OCI-LY3 (cell line): ENCODE data around the gene PCSK6.

Source experiments
- EZH2phosphoT487 ChIP-seq: fragments of 200-600 bp; shearing (Covaris generic); IDR thresholded peaks from 2 replicates; pipeline ENCODE4 v1.6.1; 2018; ENCODE audit warnings: antibody characterized with exemption, mixed run types, low read depth
- TF ChIP-seq, protein P1 (sequence below): fragments of 200-600, 300-600 bp; sonication (generic); IDR thresholded peaks from 2 replicates; pipeline ENCODE4 v1.5.1; 2014; ENCODE audit warnings: antibody characterized with exemption, low read length, low read depth

DNA sequence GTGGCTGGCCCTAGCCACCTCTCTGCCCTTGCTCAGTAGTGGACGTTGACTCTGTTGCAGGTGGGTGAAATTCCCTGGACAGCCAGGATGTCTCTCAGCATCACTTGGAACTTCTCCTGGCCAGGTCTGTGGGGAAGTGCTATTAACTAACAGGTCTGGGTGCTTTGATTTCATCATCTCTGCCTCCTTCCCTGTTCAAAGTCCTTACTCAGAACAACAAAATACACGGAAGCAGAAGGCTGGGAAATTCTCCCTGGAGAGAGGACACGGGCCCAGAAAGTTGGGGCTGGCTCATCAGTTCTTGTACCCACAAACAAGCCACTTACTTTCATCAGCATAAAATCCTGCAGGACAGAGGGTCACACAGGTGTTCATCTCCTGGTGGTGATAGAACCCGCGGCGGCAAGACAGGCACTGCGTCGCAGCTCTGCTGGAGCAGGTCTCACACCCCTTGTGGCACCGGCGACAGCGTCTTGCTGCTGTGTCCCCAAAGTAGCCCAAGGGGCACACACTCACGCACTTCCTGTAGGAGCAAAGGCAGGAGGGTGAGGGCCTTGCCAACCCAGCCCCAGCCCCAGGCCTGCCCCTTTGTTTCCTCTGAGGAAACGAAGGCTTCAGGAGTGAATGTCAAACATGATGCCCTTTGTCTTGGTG is 164.9 kb downstream of the PCSK6 start:
- TF ChIP-seq, protein P1, sequence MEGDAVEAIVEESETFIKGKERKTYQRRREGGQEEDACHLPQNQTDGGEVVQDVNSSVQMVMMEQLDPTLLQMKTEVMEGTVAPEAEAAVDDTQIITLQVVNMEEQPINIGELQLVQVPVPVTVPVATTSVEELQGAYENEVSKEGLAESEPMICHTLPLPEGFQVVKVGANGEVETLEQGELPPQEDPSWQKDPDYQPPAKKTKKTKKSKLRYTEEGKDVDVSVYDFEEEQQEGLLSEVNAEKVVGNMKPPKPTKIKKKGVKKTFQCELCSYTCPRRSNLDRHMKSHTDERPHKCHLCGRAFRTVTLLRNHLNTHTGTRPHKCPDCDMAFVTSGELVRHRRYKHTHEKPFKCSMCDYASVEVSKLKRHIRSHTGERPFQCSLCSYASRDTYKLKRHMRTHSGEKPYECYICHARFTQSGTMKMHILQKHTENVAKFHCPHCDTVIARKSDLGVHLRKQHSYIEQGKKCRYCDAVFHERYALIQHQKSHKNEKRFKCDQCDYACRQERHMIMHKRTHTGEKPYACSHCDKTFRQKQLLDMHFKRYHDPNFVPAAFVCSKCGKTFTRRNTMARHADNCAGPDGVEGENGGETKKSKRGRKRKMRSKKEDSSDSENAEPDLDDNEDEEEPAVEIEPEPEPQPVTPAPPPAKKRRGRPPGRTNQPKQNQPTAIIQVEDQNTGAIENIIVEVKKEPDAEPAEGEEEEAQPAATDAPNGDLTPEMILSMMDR, result no peak
- TF ChIP-seq EZH2phosphoT487, result no peak
